ENCODE results near the gene ADAMTS13. TPM values are rescaled to one million over a fixed set of nuclear protein-coding genes. Genes with fewer than 3 reads are reported as not detected.

ADAMTS13 gene
- polyA plus RNA-seq, 1 donor from 2014 or later, result 13.5 TPM

DNA sequence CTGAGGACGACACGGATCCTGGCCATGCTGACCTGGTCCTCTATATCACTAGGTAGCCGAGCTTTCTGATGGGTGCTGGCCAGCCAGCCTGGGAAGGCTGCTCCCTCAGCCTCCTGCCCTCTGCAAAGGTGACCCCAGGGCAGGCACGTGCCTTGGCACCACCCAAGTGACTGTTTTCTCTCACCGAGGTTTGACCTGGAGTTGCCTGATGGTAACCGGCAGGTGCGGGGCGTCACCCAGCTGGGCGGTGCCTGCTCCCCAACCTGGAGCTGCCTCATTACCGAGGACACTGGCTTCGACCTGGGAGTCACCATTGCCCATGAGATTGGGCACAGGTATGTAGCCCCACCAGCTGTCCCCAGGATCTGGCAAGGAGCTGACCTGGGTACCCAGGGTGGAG, 3.8 kb downstream of the ADAMTS13 start:
- Histone ChIP-seq H3K4me2 (ENCODE audit: low read length) (no peak overlapping the region), H3F3A (ENCODE audit: insufficient read depth, low read length, poor library complexity, severe bottlenecking) (no peaks in the 10 kb centered on the region), H3K9me2 (ENCODE audit: insufficient read depth, low read length) (no peaks in the 10 kb centered on the region), H3K4me3 (ENCODE audit: low read length) (no peak overlapping the region), H3K79me2 (replicated peaks; ENCODE audit: insufficient read depth, low read length) (no peaks in the 10 kb centered on the region), H3K27ac (ENCODE audit: low read length) (no peak overlapping the region), H3K36me3 (ENCODE audit: insufficient read depth, low read length) (no peaks in the 10 kb centered on the region), H3K9me3 (ENCODE audit: low read length) (peaks cover 10% of the 10 kb centered on the region), H4K20me1 (ENCODE audit: insufficient read depth) (no peaks in the 10 kb centered on the region), H2AFZ (ENCODE audit: low read depth, low read length) (no peak overlapping the region), H3K27me3 (ENCODE audit: insufficient read depth, low read depth, low read length) (peaks cover 27% of the 10 kb centered on the region), H3K9ac (ENCODE audit: low read length) (no peak overlapping the region)
- no peak for TF ChIP-seq TAF1 (IDR thresholded peaks at IDR 0.05; ENCODE audit: low read depth)
- no peak for TF ChIP-seq RAD21 (conservative IDR thresholded peaks at IDR 0.05)
- TF ChIP-seq, protein P1, sequence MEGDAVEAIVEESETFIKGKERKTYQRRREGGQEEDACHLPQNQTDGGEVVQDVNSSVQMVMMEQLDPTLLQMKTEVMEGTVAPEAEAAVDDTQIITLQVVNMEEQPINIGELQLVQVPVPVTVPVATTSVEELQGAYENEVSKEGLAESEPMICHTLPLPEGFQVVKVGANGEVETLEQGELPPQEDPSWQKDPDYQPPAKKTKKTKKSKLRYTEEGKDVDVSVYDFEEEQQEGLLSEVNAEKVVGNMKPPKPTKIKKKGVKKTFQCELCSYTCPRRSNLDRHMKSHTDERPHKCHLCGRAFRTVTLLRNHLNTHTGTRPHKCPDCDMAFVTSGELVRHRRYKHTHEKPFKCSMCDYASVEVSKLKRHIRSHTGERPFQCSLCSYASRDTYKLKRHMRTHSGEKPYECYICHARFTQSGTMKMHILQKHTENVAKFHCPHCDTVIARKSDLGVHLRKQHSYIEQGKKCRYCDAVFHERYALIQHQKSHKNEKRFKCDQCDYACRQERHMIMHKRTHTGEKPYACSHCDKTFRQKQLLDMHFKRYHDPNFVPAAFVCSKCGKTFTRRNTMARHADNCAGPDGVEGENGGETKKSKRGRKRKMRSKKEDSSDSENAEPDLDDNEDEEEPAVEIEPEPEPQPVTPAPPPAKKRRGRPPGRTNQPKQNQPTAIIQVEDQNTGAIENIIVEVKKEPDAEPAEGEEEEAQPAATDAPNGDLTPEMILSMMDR (IDR thresholded peaks at IDR 0.05; ENCODE audit: poor library complexity, severe bottlenecking), result no peak
- no peak for TF ChIP-seq POLR2AphosphoS5 (IDR thresholded peaks at IDR 0.05)
- no peak for TF ChIP-seq MXI1 (conservative IDR thresholded peaks at IDR 0.05; ENCODE audit: poor library complexity, severe bottlenecking)
- TF ChIP-seq EZH2 (IDR thresholded peaks at IDR 0.05; ENCODE audit: borderline replicate concordance, insufficient read depth, low read length, poor library complexity, severe bottlenecking), result no peak
- no peak for TF ChIP-seq EP300 (conservative IDR thresholded peaks at IDR 0.05; ENCODE audit: poor library complexity, severe bottlenecking)
- TF ChIP-seq, protein P2, sequence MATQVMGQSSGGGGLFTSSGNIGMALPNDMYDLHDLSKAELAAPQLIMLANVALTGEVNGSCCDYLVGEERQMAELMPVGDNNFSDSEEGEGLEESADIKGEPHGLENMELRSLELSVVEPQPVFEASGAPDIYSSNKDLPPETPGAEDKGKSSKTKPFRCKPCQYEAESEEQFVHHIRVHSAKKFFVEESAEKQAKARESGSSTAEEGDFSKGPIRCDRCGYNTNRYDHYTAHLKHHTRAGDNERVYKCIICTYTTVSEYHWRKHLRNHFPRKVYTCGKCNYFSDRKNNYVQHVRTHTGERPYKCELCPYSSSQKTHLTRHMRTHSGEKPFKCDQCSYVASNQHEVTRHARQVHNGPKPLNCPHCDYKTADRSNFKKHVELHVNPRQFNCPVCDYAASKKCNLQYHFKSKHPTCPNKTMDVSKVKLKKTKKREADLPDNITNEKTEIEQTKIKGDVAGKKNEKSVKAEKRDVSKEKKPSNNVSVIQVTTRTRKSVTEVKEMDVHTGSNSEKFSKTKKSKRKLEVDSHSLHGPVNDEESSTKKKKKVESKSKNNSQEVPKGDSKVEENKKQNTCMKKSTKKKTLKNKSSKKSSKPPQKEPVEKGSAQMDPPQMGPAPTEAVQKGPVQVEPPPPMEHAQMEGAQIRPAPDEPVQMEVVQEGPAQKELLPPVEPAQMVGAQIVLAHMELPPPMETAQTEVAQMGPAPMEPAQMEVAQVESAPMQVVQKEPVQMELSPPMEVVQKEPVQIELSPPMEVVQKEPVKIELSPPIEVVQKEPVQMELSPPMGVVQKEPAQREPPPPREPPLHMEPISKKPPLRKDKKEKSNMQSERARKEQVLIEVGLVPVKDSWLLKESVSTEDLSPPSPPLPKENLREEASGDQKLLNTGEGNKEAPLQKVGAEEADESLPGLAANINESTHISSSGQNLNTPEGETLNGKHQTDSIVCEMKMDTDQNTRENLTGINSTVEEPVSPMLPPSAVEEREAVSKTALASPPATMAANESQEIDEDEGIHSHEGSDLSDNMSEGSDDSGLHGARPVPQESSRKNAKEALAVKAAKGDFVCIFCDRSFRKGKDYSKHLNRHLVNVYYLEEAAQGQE (IDR thresholded peaks at IDR 0.05; ENCODE audit: borderline replicate concordance), result no peak
- no peak for TF ChIP-seq SMC3 (conservative IDR thresholded peaks at IDR 0.05; ENCODE audit: poor library complexity)

- Histone ChIP-seq H3K9ac (ENCODE audit: low read length) (no peak overlapping the region), H3K9me3 (ENCODE audit: low read length) (peaks cover 10% of the 10 kb centered on the region), H3F3A (ENCODE audit: insufficient read depth, low read length, poor library complexity, severe bottlenecking) (no peaks in the 10 kb centered on the region), H3K4me2 (ENCODE audit: low read length) (no peak overlapping the region), H3K9me2 (ENCODE audit: insufficient read depth, low read length) (no peaks in the 10 kb centered on the region), H3K36me3 (ENCODE audit: insufficient read depth, low read length) (no peaks in the 10 kb centered on the region), H2AFZ (ENCODE audit: low read depth, low read length) (no peak overlapping the region), H4K20me1 (ENCODE audit: insufficient read depth) (no peaks in the 10 kb centered on the region), H3K4me3 (ENCODE audit: low read length) (no peak overlapping the region), H3K27me3 (ENCODE audit: insufficient read depth, low read depth, low read length) (peaks cover 27% of the 10 kb centered on the region), H3K79me2 (replicated peaks; ENCODE audit: insufficient read depth, low read length) (no peaks in the 10 kb centered on the region), H3K27ac (ENCODE audit: low read length) (no peak overlapping the region)
- TF ChIP-seq EZH2 (IDR thresholded peaks at IDR 0.05; ENCODE audit: borderline replicate concordance, insufficient read depth, low read length, poor library complexity, severe bottlenecking), result no peak
- TF ChIP-seq RAD21 (conservative IDR thresholded peaks at IDR 0.05), result no peak
- TF ChIP-seq POLR2AphosphoS5 (IDR thresholded peaks at IDR 0.05), result no peak
- no peak for TF ChIP-seq MXI1 (conservative IDR thresholded peaks at IDR 0.05; ENCODE audit: poor library complexity, severe bottlenecking)
- TF ChIP-seq, protein P1 (IDR thresholded peaks at IDR 0.05; ENCODE audit: poor library complexity, severe bottlenecking), result no peak
- no peak for TF ChIP-seq EP300 (conservative IDR thresholded peaks at IDR 0.05; ENCODE audit: poor library complexity, severe bottlenecking)
- TF ChIP-seq, protein P2 (IDR thresholded peaks at IDR 0.05; ENCODE audit: borderline replicate concordance), result no peak
- TF ChIP-seq TAF1 (IDR thresholded peaks at IDR 0.05; ENCODE audit: low read depth), result no peak
Measured at GRCh38 chr9:133427658-133428348, 5.6 kb downstream of the ADAMTS13 start.
